Astrocyte (in vitro differentiated cells and primary cell): ENCODE measurements around the gene PYGB. TPM values are rescaled to one million over a fixed set of nuclear protein-coding genes. Genes with fewer than 3 reads are reported as not detected.

Experiments used
- DNase-seq: peaks from one replicate; pipeline ENCODE4 v3.0.0-alpha.2; 2010; ENCODE audit warnings: low read depth
- FAIRE-seq: peaks from 2 replicates; lab custom pipeline; 2011; peaks lifted over from hg19 to GRCh38; lab: Jason Lieb, UNC
- H2AFZ ChIP-seq: 2 replicates; pipeline ENCODE4 v1.6.0; 2012; ENCODE audit warnings: low read depth, low read length, inconsistent platforms
- H3K27ac ChIP-seq: 2 replicates; pipeline ENCODE4 v1.5.1; 2011; ENCODE audit warnings: low read depth, low read length, inconsistent platforms
- H3K27me3 ChIP-seq: 2 replicates; pipeline ENCODE4 v1.6.0; 2011; ENCODE audit warnings: low read length, inconsistent platforms; ENCODE audit not compliant: insufficient read depth
- H3K36me3 ChIP-seq: 2 replicates; pipeline ENCODE4 v1.5.1; 2011; ENCODE audit warnings: low read length, inconsistent platforms; ENCODE audit not compliant: insufficient read depth
- H3K4me1 ChIP-seq: 2 replicates; pipeline ENCODE4 v1.5.1; 2011; ENCODE audit warnings: low read length, inconsistent platforms; ENCODE audit not compliant: insufficient read depth
- H3K4me2 ChIP-seq: 2 replicates; pipeline ENCODE4 v1.6.0; 2012; ENCODE audit warnings: low read length, inconsistent platforms
- H3K4me3 ChIP-seq: 2 replicates; pipeline ENCODE4 v1.5.1; 2011; ENCODE audit warnings: low read depth, mild to moderate bottlenecking, low read length, inconsistent platforms; ENCODE audit not compliant: insufficient read depth
- H3K79me2 ChIP-seq: 2 replicates; pipeline ENCODE4 v1.6.0; 2012; ENCODE audit warnings: mild to moderate bottlenecking, low read length, inconsistent platforms; ENCODE audit not compliant: insufficient read depth
- H3K9ac ChIP-seq: 2 replicates; pipeline ENCODE4 v1.6.0; 2012; ENCODE audit warnings: mild to moderate bottlenecking, low read length, inconsistent platforms
- H3K9me3 ChIP-seq: 2 replicates; pipeline ENCODE4 v1.5.1; 2012; ENCODE audit warnings: low read depth, mild to moderate bottlenecking, low read length, inconsistent platforms; ENCODE audit not compliant: insufficient read depth
- H4K20me1 ChIP-seq: 2 replicates; pipeline ENCODE4 v1.6.0; 2012; ENCODE audit warnings: low read length, inconsistent platforms; ENCODE audit not compliant: insufficient read depth
- H3K27ac Mint-ChIP-seq: one replicate; pipeline ENCODE4 v1.8.0; 2021; ENCODE audit warnings: mild to moderate bottlenecking, mixed read lengths; ENCODE audit not compliant: unreplicated experiment
- H3K27me3 Mint-ChIP-seq: one replicate; pipeline ENCODE4 v1.8.0; 2021; ENCODE audit warnings: low read depth, mixed read lengths; ENCODE audit not compliant: unreplicated experiment
- H3K36me3 Mint-ChIP-seq: one replicate; pipeline ENCODE4 v1.8.0; 2021; ENCODE audit warnings: low read depth, mixed read lengths; ENCODE audit not compliant: unreplicated experiment
- H3K4me1 Mint-ChIP-seq: one replicate; pipeline ENCODE4 v1.8.0; 2021; ENCODE audit warnings: low read depth, mixed read lengths; ENCODE audit not compliant: unreplicated experiment
- H3K4me3 Mint-ChIP-seq: one replicate; pipeline ENCODE4 v1.8.0; 2021; ENCODE audit warnings: mild to moderate bottlenecking, moderate library complexity, mixed read lengths; ENCODE audit not compliant: unreplicated experiment
- H3K9me3 Mint-ChIP-seq: one replicate; pipeline ENCODE4 v1.8.0; 2021; ENCODE audit warnings: mild to moderate bottlenecking, mixed read lengths; ENCODE audit not compliant: unreplicated experiment
- EZH2 ChIP-seq: IDR thresholded peaks from 2 replicates; pipeline ENCODE4 v1.6.1; 2012; ENCODE audit warnings: mild to moderate bottlenecking, low read length, inconsistent platforms; ENCODE audit not compliant: insufficient read depth
- total RNA-seq: library from RNA; stranded (reverse); gene quantifications from 2 replicates; pipeline ENCODE4 v1.2.1, GENCODE V29; 2021
- TF ChIP-seq, protein P1 (sequence below): IDR thresholded peaks from 2 replicates; pipeline ENCODE4 v1.5.1; 2011; ENCODE audit warnings: low read depth, mild to moderate bottlenecking, inconsistent platforms, low read length, moderate library complexity; ENCODE audit not compliant: insufficient read depth

Gene PYGB
- total RNA-seq, 1 donor from 2014 or later, result 206 TPM

DNA sequence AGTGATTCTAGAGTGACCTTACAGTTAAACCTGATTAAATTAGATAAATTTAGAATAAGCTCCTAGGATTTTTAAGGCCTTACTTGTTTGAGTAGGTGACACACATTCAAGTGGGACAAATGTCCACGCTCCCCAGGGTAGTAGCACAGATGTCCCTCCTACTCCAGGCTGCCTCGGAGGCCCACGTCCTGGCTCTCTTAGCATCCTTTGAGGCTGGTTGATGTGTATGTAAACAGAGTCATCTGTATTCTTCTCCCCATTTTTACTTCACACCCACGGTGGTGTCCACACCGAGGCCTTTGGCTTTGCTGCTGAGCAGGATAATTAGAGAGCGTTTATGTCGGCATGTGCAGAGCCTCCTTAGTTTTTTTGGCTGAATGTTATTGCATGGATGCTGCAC lies 36.6 kb upstream of the PYGB start:
- H3K4me3 Mint-ChIP-seq, result no peak overlapping the region
- peaks cover 21% of the 10 kb centered on the region for H4K20me1 ChIP-seq
- no peak overlapping the region for H3K4me3 ChIP-seq
- FAIRE-seq (no peak), DNase-seq (no peak)
- H3K4me1 Mint-ChIP-seq, result no peaks in the 10 kb centered on the region
- no peak overlapping the region for H3K27ac ChIP-seq
- H3K9me3 ChIP-seq, result no peaks in the 10 kb centered on the region
- H3K79me2 ChIP-seq, result peaks cover 16% of the 10 kb centered on the region
- H3K36me3 Mint-ChIP-seq, result peaks cover 14% of the 10 kb centered on the region
- no peak overlapping the region for H3K27ac Mint-ChIP-seq
- TF ChIP-seq EZH2, result no peak
- TF ChIP-seq, protein P1, sequence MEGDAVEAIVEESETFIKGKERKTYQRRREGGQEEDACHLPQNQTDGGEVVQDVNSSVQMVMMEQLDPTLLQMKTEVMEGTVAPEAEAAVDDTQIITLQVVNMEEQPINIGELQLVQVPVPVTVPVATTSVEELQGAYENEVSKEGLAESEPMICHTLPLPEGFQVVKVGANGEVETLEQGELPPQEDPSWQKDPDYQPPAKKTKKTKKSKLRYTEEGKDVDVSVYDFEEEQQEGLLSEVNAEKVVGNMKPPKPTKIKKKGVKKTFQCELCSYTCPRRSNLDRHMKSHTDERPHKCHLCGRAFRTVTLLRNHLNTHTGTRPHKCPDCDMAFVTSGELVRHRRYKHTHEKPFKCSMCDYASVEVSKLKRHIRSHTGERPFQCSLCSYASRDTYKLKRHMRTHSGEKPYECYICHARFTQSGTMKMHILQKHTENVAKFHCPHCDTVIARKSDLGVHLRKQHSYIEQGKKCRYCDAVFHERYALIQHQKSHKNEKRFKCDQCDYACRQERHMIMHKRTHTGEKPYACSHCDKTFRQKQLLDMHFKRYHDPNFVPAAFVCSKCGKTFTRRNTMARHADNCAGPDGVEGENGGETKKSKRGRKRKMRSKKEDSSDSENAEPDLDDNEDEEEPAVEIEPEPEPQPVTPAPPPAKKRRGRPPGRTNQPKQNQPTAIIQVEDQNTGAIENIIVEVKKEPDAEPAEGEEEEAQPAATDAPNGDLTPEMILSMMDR, result no peak
- H3K9ac ChIP-seq, result no peak overlapping the region
- H3K9me3 Mint-ChIP-seq, result no peaks in the 10 kb centered on the region
- H3K36me3 ChIP-seq, result peaks cover 19% of the 10 kb centered on the region
- no peaks in the 10 kb centered on the region for H3K27me3 Mint-ChIP-seq
- H2AFZ ChIP-seq, result no peak overlapping the region
- no peaks in the 10 kb centered on the region for H3K4me1 ChIP-seq
- H3K4me2 ChIP-seq, result no peak overlapping the region
- no peaks in the 10 kb centered on the region for H3K27me3 ChIP-seq

DNA sequence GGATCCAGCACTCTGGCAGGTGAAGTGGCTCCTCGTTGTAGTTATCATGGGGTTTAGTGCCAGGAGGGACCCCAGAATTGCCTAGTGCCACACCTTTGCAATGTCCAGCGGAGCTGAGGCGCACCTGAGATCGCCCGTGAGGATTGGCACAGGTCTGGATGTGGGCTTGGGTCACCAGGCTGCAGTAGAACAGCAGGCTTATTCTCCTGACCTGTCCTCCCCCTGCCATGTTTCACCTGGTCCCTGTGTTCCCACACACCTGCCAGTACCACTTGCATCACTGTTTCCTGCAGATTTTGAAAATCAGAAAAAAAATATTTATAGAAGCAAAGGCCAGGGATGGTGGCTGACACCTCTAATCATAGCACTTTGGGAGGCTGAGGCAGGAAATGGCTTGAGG lies 35.6 kb upstream of the PYGB start:
- Mint-ChIP-seq H3K27ac (no peak overlapping the region), H3K4me3 (no peak overlapping the region), H3K36me3 (peaks cover 14% of the 10 kb centered on the region), H3K27me3 (no peaks in the 10 kb centered on the region), H3K4me1 (no peaks in the 10 kb centered on the region), H3K9me3 (no peaks in the 10 kb centered on the region)
- no peak for FAIRE-seq
- no peak overlapping the region for H3K9ac ChIP-seq
- H4K20me1 ChIP-seq, result peaks cover 13% of the 10 kb centered on the region
- no peak overlapping the region for H3K4me2 ChIP-seq
- H3K27ac ChIP-seq, result no peak overlapping the region
- H3K27me3 ChIP-seq, result no peaks in the 10 kb centered on the region
- no peak overlapping the region for H2AFZ ChIP-seq
- H3K36me3 ChIP-seq, result peaks cover 19% of the 10 kb centered on the region
- TF ChIP-seq, protein P1, result no peak
- no peak for TF ChIP-seq EZH2
- no peaks in the 10 kb centered on the region for H3K9me3 ChIP-seq
- DNase-seq, result no peak
- H3K4me3 ChIP-seq, result no peak overlapping the region
- no peaks in the 10 kb centered on the region for H3K4me1 ChIP-seq
- peaks cover 8% of the 10 kb centered on the region for H3K79me2 ChIP-seq

DNA sequence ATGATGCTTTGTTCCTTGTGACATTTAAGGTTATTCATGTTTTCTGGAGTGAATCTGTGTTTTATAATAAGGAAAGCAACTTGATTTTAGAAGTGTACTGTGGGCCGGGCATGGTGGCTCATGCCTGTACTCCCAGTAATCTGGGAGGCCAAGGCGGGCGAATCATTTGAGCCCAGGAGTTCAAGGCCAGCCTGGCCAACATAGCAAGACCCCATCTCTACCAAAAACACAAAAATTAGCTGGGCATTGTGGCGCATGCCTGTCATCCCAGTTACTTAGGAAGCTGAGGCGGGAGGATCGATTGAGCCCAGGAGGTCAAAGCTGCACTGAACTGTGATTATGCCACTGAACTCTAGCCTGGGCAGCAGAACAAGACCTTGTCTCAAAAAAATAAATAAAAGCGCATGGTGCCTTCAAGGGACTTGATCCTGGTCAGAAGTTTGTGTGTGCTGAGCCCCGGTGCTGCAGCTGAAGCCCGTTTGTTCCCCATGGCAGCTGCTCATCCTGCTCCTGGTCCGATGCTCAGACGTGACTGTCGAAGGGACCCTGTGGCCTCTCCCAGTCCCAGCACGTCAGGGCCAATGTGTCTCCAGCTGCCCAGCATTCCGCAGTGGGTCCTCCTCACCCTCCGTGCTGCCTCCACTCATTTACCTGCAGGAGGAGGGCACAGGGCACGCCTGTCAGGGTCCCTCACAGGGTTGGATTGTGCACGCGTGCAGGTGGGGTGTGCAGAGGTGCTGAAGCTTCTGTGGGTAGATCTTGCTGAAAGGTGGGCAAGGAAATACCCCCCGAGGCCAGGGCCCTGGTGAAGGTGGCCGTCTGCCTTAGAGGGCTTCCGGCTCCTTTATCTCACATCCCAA lies 34.1 kb upstream of the PYGB start:
- H3K9me3 Mint-ChIP-seq, result no peaks in the 10 kb centered on the region
- H3K27ac Mint-ChIP-seq, result no peak overlapping the region
- TF ChIP-seq, protein P1, result no peak
- TF ChIP-seq EZH2, result no peak
- Histone ChIP-seq H3K4me2 (no peak overlapping the region), H3K27me3 (no peaks in the 10 kb centered on the region), H4K20me1 (peaks cover 4% of the 10 kb centered on the region), H3K9ac (no peak overlapping the region), H3K27ac (no peak overlapping the region), H3K4me1 (no peaks in the 10 kb centered on the region), H3K79me2 (peaks cover 4% of the 10 kb centered on the region), H2AFZ (no peak overlapping the region), H3K9me3 (no peaks in the 10 kb centered on the region), H3K4me3 (no peak overlapping the region), H3K36me3 (peaks cover 21% of the 10 kb centered on the region)
- peaks cover 13% of the 10 kb centered on the region for H3K36me3 Mint-ChIP-seq
- no peaks in the 10 kb centered on the region for H3K27me3 Mint-ChIP-seq
- DNase-seq (no peak), FAIRE-seq (no peak)
- no peaks in the 10 kb centered on the region for H3K4me1 Mint-ChIP-seq
- no peak overlapping the region for H3K4me3 Mint-ChIP-seq
